Fibroblast of pulmonary artery (primary cell): Measurements from ENCODE around the gene ADK.
"Not testable (repeated sequence)": the region's sequence is repeated elsewhere in the genome, so short reads cannot be mapped to it uniquely, and the experiment has no call there.

Experiments used
- DNase-seq: peaks from one replicate; pipeline ENCODE4 v3.0.0-alpha.2; 2010; ENCODE audit warnings: low read depth
- H3K4me3 ChIP-seq: replicated peaks from 2 replicates; pipeline ENCODE4 v1.5.1; 2011; ENCODE audit warnings: low read depth, mild to moderate bottlenecking, control low read depth, low read length, moderate library complexity
- CTCF ChIP-seq: IDR thresholded peaks from 2 replicates; pipeline ENCODE4 v1.5.1; 2011; ENCODE audit warnings: mild to moderate bottlenecking, control low read depth, low read length, inconsistent platforms; ENCODE audit errors: missing control alignments

Gene ADK

GRCh38 chr10:74436523-74437170, 285.6 kb downstream of the ADK start:
- H3K4me3 ChIP-seq = no peak overlapping the region
- no peak for TF ChIP-seq CTCF
- no peak for DNase-seq

GRCh38 chr10:74437822-74438221, 286.8 kb downstream of the ADK start:
- no peak overlapping the region for H3K4me3 ChIP-seq
- no peak for TF ChIP-seq CTCF
- peak; percentile 50 for DNase-seq

GRCh38 chr10:74439213-74439612, 288.2 kb downstream of the ADK start:
- DNase-seq = peak; percentile 58
- no peak overlapping the region for H3K4me3 ChIP-seq
- TF ChIP-seq CTCF = no peak

- no peak for DNase-seq
- no peak overlapping the region for H3K4me3 ChIP-seq
- TF ChIP-seq CTCF = no peak
Observed at GRCh38 chr10:74445493-74445892, 294.5 kb downstream of the ADK start.

- no peak for TF ChIP-seq CTCF
- DNase-seq = no peak
- H3K4me3 ChIP-seq = no peak overlapping the region
Observed at GRCh38 chr10:74450602-74451001, 299.6 kb downstream of the ADK start.

GRCh38 chr10:74451127-74451829, 300.3 kb downstream of the ADK start:
- no peak for DNase-seq
- H3K4me3 ChIP-seq = no peak overlapping the region
- TF ChIP-seq CTCF = no peak

GRCh38 chr10:74453169-74453568, 302.1 kb downstream of the ADK start:
- no peak for TF ChIP-seq CTCF
- no peak for DNase-seq
- H3K4me3 ChIP-seq = no peak overlapping the region

GRCh38 chr10:74457478-74457877, 306.5 kb downstream of the ADK start:
- DNase-seq, H3K4me3 ChIP-seq: not testable (repeated sequence)
